GM12873 (cell line): Measurements from ENCODE around the gene LGI2.

Experiments used
- TF ChIP-seq, protein P1 (sequence below): IDR thresholded peaks from 2 replicates; pipeline ENCODE4 v1.5.1; 2012; ENCODE audit warnings: low read depth, mild to moderate bottlenecking, moderate library complexity, low read length, control low read depth; ENCODE audit not compliant: insufficient read depth; ENCODE audit errors: missing control alignments

The LGI2 gene

DNA sequence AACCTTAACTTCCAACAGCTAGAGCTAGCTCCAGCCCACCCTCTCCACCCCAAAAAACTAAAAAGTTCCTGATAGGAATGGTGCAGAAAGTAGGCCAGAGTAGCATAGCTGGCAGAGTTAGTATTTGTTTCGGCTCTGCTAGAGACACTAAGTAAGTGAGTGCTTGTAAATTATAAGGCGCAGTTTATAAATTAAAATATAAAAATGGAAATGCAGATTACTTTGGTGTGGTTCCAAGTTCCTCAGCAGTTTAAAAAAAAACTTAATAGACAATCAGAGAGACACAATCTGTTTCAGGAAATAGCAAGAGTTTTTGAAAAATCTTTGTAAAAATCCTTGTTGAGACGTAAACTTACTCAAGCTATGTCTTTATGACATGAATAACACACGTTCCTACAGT, 2.8 kb upstream of the LGI2 start:
- TF ChIP-seq, protein P1, sequence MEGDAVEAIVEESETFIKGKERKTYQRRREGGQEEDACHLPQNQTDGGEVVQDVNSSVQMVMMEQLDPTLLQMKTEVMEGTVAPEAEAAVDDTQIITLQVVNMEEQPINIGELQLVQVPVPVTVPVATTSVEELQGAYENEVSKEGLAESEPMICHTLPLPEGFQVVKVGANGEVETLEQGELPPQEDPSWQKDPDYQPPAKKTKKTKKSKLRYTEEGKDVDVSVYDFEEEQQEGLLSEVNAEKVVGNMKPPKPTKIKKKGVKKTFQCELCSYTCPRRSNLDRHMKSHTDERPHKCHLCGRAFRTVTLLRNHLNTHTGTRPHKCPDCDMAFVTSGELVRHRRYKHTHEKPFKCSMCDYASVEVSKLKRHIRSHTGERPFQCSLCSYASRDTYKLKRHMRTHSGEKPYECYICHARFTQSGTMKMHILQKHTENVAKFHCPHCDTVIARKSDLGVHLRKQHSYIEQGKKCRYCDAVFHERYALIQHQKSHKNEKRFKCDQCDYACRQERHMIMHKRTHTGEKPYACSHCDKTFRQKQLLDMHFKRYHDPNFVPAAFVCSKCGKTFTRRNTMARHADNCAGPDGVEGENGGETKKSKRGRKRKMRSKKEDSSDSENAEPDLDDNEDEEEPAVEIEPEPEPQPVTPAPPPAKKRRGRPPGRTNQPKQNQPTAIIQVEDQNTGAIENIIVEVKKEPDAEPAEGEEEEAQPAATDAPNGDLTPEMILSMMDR: no peak

DNA sequence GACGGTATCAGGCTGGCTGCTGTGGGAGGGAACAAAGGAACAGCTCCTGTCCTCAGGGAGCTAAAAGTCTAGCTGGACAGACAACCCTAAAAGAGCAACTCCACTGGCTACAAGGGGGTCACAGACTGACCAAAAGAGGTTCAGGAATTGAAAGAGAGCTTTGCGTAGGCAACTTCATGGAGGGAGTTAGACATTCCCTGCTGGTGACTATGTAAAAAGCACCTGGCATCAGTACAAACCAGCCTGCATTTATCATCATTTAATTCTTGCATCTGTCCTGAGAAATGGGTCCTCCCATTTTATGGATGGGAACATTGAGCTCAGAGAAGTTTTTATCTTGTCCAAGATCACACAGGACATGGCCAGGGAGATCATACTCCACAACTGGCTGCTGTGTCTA, 1.4 kb upstream of the LGI2 start:
- TF ChIP-seq, protein P1: no peak

DNA sequence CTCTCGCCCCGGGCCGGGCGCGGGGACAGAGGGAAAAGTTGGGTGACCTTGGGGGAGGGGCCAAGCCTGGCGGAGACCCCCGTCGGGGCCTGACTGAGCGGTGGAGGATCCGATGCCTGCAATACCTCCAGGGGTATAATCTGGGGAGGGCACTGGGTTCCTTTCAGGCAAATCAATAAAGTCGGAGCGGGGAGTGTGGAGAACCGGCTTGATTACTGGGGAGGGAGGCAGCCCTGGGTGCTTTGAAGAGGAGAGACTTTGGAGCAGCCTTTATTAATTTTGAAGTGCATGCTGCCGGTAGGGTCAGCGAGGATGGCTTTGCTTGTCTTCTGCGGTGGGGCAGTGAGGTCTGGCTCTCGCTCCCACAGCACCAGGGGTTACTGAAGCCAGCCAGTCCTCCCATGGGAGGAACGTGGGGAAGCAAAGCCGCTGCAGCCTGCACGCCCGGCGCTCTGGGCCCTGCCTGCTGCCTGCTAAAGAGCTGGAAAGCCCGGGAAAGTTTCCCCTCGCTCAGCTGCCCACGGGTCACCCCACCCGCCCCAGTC, 403 bp upstream of the LGI2 start:
- TF ChIP-seq, protein P1: no peak

DNA sequence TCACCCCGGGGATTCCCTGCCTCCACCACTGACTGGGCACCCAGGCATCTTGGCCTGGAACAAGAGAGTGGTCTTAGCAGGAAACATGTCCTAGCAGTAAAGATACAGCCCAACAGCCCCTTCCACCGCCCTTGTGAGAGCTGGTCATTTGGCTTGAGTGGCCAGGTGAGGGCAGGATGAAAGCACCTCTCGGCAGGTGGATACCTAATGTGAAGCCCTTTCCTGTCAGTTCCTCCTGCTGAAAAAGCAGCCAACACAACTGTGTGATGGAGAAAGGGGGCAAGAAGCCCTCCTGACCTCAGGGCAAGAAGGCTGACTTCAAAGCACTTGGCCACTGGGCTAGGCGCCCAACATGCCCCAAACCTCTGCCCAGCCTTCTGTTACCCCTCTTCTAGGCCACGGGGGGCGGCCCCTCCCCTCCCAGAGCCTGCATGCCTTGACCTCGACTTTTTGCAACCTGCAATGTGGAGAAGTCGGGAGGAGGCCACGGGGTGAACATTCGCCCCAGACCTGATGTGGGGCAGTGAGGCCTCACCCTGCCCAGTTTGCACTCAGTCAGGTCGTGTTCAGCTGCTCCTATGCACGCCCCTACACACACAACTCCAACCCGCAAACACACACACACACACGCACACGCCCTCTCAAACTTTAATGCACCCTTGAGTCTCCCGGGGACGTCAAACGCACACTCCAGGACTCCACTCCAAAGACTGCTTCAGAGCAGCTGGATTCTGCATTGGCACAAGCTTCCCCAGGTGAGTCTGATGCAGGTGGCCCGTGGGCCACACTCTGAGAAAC, 1.1 kb downstream of the LGI2 start:
- TF ChIP-seq, protein P1: no peak

DNA sequence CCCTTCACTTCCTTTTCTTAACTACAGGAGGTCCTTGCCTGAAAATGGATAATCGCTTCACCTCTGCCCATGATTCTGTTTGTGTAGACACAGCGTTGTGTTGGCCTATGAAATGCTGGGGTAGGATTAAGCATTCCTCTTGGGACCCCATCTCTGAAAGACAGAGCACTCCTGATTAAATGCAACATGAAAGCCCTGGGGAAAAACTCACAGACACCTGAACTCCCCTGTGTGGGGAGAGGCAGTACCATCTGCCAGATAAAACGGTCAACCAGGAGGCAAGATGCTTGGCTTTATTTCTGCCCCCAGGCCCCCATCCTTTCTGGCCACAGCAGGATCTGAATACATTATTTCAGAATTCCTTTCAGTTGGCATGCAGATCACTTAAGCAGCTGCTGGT, 1.9 kb downstream of the LGI2 start:
- TF ChIP-seq, protein P1: no peak

DNA sequence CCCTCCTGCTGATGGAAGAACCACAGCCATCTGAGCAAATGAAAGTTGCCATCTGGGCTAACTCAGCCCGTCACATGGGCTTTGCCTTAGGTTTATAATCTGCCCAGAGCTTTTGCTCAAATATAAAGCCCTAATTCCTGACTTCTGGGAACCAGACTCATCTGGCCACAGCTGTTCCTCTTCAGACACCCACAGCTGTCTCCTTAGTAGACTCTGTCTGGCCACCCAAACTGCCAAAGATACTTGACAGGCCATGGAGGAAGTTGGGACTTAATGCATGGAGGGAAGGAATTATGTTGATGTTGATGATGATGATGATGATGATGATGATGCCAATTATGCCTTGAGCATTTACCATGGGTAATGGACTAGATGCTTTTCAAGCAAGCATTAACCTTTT, 8.0 kb downstream of the LGI2 start:
- TF ChIP-seq, protein P1: no peak

DNA sequence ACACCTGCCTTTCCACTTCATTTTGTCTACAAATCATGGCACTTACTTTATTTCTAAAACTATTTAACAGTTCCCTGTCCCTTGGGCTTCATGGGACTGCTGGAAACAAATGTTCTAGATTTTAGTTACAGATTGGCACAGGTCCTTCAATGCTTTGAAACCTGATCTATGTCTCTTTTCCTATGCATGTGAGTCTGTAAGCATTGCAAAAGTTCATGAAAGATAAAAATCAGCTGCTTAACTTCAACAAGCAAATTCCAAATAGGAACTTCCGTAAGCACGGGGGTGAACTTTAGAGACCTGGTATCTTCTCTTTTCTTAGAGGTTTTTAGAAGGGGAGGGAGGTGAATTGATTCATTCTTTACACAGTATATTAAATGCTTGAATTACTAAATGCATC, 9.5 kb downstream of the LGI2 start:
- TF ChIP-seq, protein P1: no peak
